CD14-positive monocyte (primary cell): ENCODE measurements around the gene KCNMA1. TPM values are rescaled to one million over a fixed set of nuclear protein-coding genes. Genes with fewer than 3 reads are reported as not detected.

ENCODE experiments used
- DNase-seq, 3 donors: peaks; one replicate each; pipeline ENCODE4 v3.0.0-alpha.2; 2011 to 2022
- H2AFZ ChIP-seq: 2 replicates; pipeline ENCODE4 v1.6.0; 2012; ENCODE audit warnings: mild to moderate bottlenecking, low read depth, low read length, inconsistent platforms; ENCODE audit not compliant: insufficient read depth, poor library complexity, severe bottlenecking
- H3K27ac ChIP-seq, 2 donors: 1 replicate in 1 of 2; 2 replicates in 1 of 2; pipeline ENCODE4 v1.5.1; 2012 to 2013; ENCODE audit warnings: low read length in 2 of 2, control low read depth in 1 of 2, inconsistent platforms in 1 of 2, low read depth in 1 of 2, mild to moderate bottlenecking in 1 of 2
- H3K27me3 ChIP-seq, 2 donors: one replicate each; pipeline versions ENCODE4 v1.6.0 to v1.6.1; 2011 to 2013; ENCODE audit warnings: low read length in 2 of 2; ENCODE audit not compliant: control insufficient read depth in 2 of 2, insufficient read depth in 2 of 2
- H3K36me3 ChIP-seq, 2 donors: replicated peaks in 1 of 2; 1 replicate in 1 of 2; 2 replicates in 1 of 2; pipeline versions ENCODE4 v1.5.1 to v1.6.1; 2012 to 2013; ENCODE audit warnings: low read length in 2 of 2, control low read depth in 1 of 2, inconsistent platforms in 1 of 2, mild to moderate bottlenecking in 1 of 2; ENCODE audit not compliant: insufficient read depth in 2 of 2, control insufficient read depth in 1 of 2
- H3K4me1 ChIP-seq, 2 donors: 1 replicate in 1 of 2; 2 replicates in 1 of 2; pipeline versions ENCODE4 v1.5.1 to v1.6.1; 2012 to 2013; ENCODE audit warnings: low read length in 2 of 2, control low read depth in 1 of 2, inconsistent platforms in 1 of 2, mild to moderate bottlenecking in 1 of 2, moderate library complexity in 1 of 2; ENCODE audit not compliant: insufficient read depth in 2 of 2, control insufficient read depth in 1 of 2
- H3K4me2 ChIP-seq: replicated peaks from 2 replicates; pipeline ENCODE3; 2012; ENCODE audit warnings: low read length, moderate library complexity, mild to moderate bottlenecking; ENCODE audit not compliant: poor library complexity, severe bottlenecking; ENCODE audit errors: extremely low read depth
- H3K4me3 ChIP-seq, 3 experiments: fragments of 200-600 bp in 1 of 3; sonication (generic) in 1 of 3; replicated peaks in 1 of 3; 1 replicate in 2 of 3; 2 replicates in 1 of 3; pipeline ENCODE4 v1.5.1; 2011 to 2013; ENCODE audit warnings: low read length in 3 of 3, mild to moderate bottlenecking in 3 of 3, control low read depth in 2 of 3, low read depth in 2 of 3, inconsistent platforms in 1 of 3, moderate library complexity in 1 of 3
- H3K79me2 ChIP-seq: 2 replicates; pipeline ENCODE4 v1.6.0; 2012; ENCODE audit warnings: mild to moderate bottlenecking, control low read depth, inconsistent platforms, low read length, moderate library complexity; ENCODE audit not compliant: insufficient read depth
- H3K9ac ChIP-seq: 2 replicates; pipeline ENCODE4 v1.6.0; 2017; ENCODE audit warnings: low read length, mild to moderate bottlenecking; ENCODE audit not compliant: insufficient read depth, poor library complexity, severe bottlenecking
- H3K9me3 ChIP-seq, 2 donors: replicated peaks in 1 of 2; 1 replicate in 1 of 2; 2 replicates in 1 of 2; pipeline versions ENCODE4 v1.5.1 to v1.6.1; 2012 to 2013; ENCODE audit warnings: low read length in 2 of 2, control low read depth in 1 of 2; ENCODE audit not compliant: control insufficient read depth in 1 of 2, insufficient read depth in 1 of 2
- H4K20me1 ChIP-seq: 2 replicates; pipeline ENCODE4 v1.6.0; 2012; ENCODE audit warnings: mild to moderate bottlenecking, low read length, control low read depth, moderate library complexity; ENCODE audit not compliant: insufficient read depth
- H3K27ac Mint-ChIP-seq, 7 donors: one replicate each; pipeline ENCODE4 v1.8.0; 2020; ENCODE audit warnings: mild to moderate bottlenecking in 7 of 7, mixed read lengths in 7 of 7, moderate library complexity in 6 of 7, inconsistent platforms in 2 of 7
- H3K27me3 Mint-ChIP-seq, 3 donors: one replicate each; pipeline ENCODE4 v1.8.0; 2021 to 2022; ENCODE audit warnings: low read depth in 3 of 3, mild to moderate bottlenecking in 3 of 3, mixed read lengths in 3 of 3, moderate library complexity in 3 of 3, inconsistent platforms in 1 of 3
- H3K36me3 Mint-ChIP-seq, 2 donors: one replicate each; pipeline ENCODE4 v1.8.0; 2020; ENCODE audit warnings: mixed read lengths in 2 of 2, inconsistent platforms in 1 of 2, mild to moderate bottlenecking in 1 of 2
- H3K4me1 Mint-ChIP-seq: one replicate; pipeline ENCODE4 v1.8.0; 2020; ENCODE audit warnings: mild to moderate bottlenecking, mixed read lengths
- H3K4me3 Mint-ChIP-seq, 2 donors: one replicate each; pipeline ENCODE4 v1.8.0; 2020; ENCODE audit warnings: mild to moderate bottlenecking in 2 of 2, mixed read lengths in 2 of 2, moderate library complexity in 1 of 2
- H3K9me3 Mint-ChIP-seq, 7 donors: one replicate each; pipeline ENCODE4 v1.8.0; 2020 to 2022; ENCODE audit warnings: mixed read lengths in 7 of 7, mild to moderate bottlenecking in 6 of 7, moderate library complexity in 6 of 7, inconsistent platforms in 2 of 7
- CTCF ChIP-seq: fragments of 200-600 bp; IDR thresholded peaks from one replicate; pipeline ENCODE4 v1.8.0; 2022; ENCODE audit warnings: antibody characterized with exemption, mild to moderate bottlenecking
- WGBS: methylation state at CpG from one replicate; pipeline ENCODE4 v1.1.5; 2013; ENCODE audit warnings: missing lambda C conversion rate; ENCODE audit not compliant: insufficient coverage; 5-methylcytosine and 5-hydroxymethylcytosine counted together
- intact Hi-C, 2 donors: fragments of 100-400 bp; cut with micrococcal nuclease; formaldehyde crosslinking; loops; one replicate each; pipeline versions ENCODE4 v1.15.0 to v1.15.1; 2023
- polyA plus RNA-seq, 3 donors: library from polyadenylated mRNA; depleted of rRNA in 1 of 3; unstranded in 2 of 3; stranded (reverse) in 1 of 3; fragments of 300-500 nt in 2 of 3; fragments of >200 nt in 1 of 3; fragmentation: Illumina TruSeq in 2 of 3; gene quantifications; 1 replicate in 2 of 3; 2 replicates in 1 of 3; pipeline ENCODE4 v1.2.3, GENCODE V29; 2012 to 2021

KCNMA1 gene
- polyA plus RNA-seq, 3 donors, result 0.11 to 1.0 TPM; not detected in 1

- no peak overlapping the region for H3K4me2 ChIP-seq
- no peaks in the 10 kb centered on the region for H3K36me3 Mint-ChIP-seq
- H3K27ac ChIP-seq, result no peak overlapping the region
- intact Hi-C loops, result no loop called here
- WGBS, result 84% methylated on average over 4 of the region's 5 CpGs
- no peak overlapping the region for H3K4me3 ChIP-seq
- H3K27ac Mint-ChIP-seq, result no peak overlapping the region
- H3K79me2 ChIP-seq, result no peaks in the 10 kb centered on the region
- H3K9me3 ChIP-seq, result no peaks in the 10 kb centered on the region
- DNase-seq, result no peak
- peaks cover 8 to 22% of the 10 kb centered on the region in 2 donors for H3K27me3 ChIP-seq
- no peaks in the 10 kb centered on the region for H3K36me3 ChIP-seq
- TF ChIP-seq CTCF, result no peak
- no peak overlapping the region for H2AFZ ChIP-seq
- H3K4me1 Mint-ChIP-seq, result peaks cover 3% of the 10 kb centered on the region
- no peak overlapping the region for H3K9ac ChIP-seq
- H3K4me3 Mint-ChIP-seq, result no peak overlapping the region
- peaks cover 0 to 3% (median 0%) of the 10 kb centered on the region in 7 donors for H3K9me3 Mint-ChIP-seq
- no peaks in the 10 kb centered on the region for H3K4me1 ChIP-seq
- H3K27me3 Mint-ChIP-seq, result peaks cover 15 to 33% (median 17%) of the 10 kb centered on the region in 3 donors
- no peaks in the 10 kb centered on the region for H4K20me1 ChIP-seq
Measured at GRCh38 chr10:77377034-77377433, 260.6 kb downstream of the KCNMA1 start.

- no peak overlapping the region for H3K27ac Mint-ChIP-seq
Measured at GRCh38 chr10:77374189-77374656, 263.4 kb downstream of the KCNMA1 start.

More at GRCh38 chr10:77374189-77374656, 263.4 kb downstream of the KCNMA1 start:
- H3K9me3 Mint-ChIP-seq, result peaks cover 0 to 5% (median 0%) of the 10 kb centered on the region in 7 donors
- H3K4me2 ChIP-seq, result no peak overlapping the region
- intact Hi-C loops, result no loop called here
- H4K20me1 ChIP-seq, result no peaks in the 10 kb centered on the region
- H3K36me3 Mint-ChIP-seq, result no peaks in the 10 kb centered on the region
- no peak overlapping the region for H3K4me3 ChIP-seq
- no peaks in the 10 kb centered on the region for H3K79me2 ChIP-seq
- peaks cover 6 to 21% (median 7%) of the 10 kb centered on the region in 3 donors for H3K27me3 Mint-ChIP-seq
- 78% methylated on average over 2 of the region's 2 CpGs for WGBS
- H3K4me1 Mint-ChIP-seq, result no peaks in the 10 kb centered on the region
- H2AFZ ChIP-seq, result no peak overlapping the region
- no peaks in the 10 kb centered on the region for H3K4me1 ChIP-seq
- peaks cover 3 to 5% of the 10 kb centered on the region in 2 donors for H3K27me3 ChIP-seq
- no peak overlapping the region for H3K4me3 Mint-ChIP-seq
- DNase-seq, result no peak
- H3K9ac ChIP-seq, result no peak overlapping the region
- no peaks in the 10 kb centered on the region for H3K9me3 ChIP-seq
- no peaks in the 10 kb centered on the region for H3K36me3 ChIP-seq
- TF ChIP-seq CTCF, result no peak
- H3K27ac ChIP-seq, result no peak overlapping the region
